RWPE2 (cell line): ENCODE results near the gene CASQ1.

ENCODE experiments used
- ATAC-seq: fragments of 200-7000 bp; cut with Tn5 transposase; 3 replicates; pipeline ENCODE4 v1.9.1; 2021; ENCODE audit warnings: low read depth
- DNase-seq: peaks from one replicate; pipeline ENCODE4 v3.0.0-alpha.2; 2020; ENCODE audit warnings: low spot score
- H3K27ac ChIP-seq: fragments of 450-650 bp; 2 replicates; pipeline ENCODE4 v1.5.1; 2017; ENCODE audit warnings: mild to moderate bottlenecking; ENCODE audit not compliant: poor library complexity, severe bottlenecking
- H3K27me3 ChIP-seq: fragments of 250-450 bp; sonication (Bioruptor Pico); 2 replicates; pipeline ENCODE4 v1.5.1; 2021; ENCODE audit warnings: mild to moderate bottlenecking, moderate library complexity; ENCODE audit not compliant: insufficient read depth, poor library complexity, severe bottlenecking
- H3K36me3 ChIP-seq: fragments of 250-450 bp; sonication (Bioruptor Pico); 2 replicates; pipeline ENCODE4 v1.5.1; 2020; ENCODE audit warnings: low read depth, mild to moderate bottlenecking, moderate library complexity
- H3K4me1 ChIP-seq: fragments of 250-450 bp; sonication (Bioruptor Pico); 2 replicates; pipeline ENCODE4 v1.5.1; 2021; ENCODE audit warnings: mild to moderate bottlenecking, moderate library complexity; ENCODE audit not compliant: insufficient read depth, poor library complexity, severe bottlenecking
- H3K4me3 ChIP-seq: fragments of 250-450 bp; sonication (Bioruptor Pico); 2 replicates; pipeline ENCODE4 v1.5.1; 2021; ENCODE audit warnings: mild to moderate bottlenecking, moderate library complexity; ENCODE audit not compliant: severe bottlenecking
- H3K9me3 ChIP-seq: fragments of 250-450 bp; sonication (Bioruptor Pico); 2 replicates; pipeline ENCODE4 v1.5.1; 2021; ENCODE audit warnings: mild to moderate bottlenecking, moderate library complexity; ENCODE audit not compliant: severe bottlenecking
- CTCF ChIP-seq: fragments of 450-650 bp; IDR thresholded peaks from one replicate; pipeline ENCODE4 v1.5.1; 2017; ENCODE audit warnings: mild to moderate bottlenecking, moderate library complexity; ENCODE audit not compliant: poor library complexity, severe bottlenecking

The CASQ1 gene

DNA sequence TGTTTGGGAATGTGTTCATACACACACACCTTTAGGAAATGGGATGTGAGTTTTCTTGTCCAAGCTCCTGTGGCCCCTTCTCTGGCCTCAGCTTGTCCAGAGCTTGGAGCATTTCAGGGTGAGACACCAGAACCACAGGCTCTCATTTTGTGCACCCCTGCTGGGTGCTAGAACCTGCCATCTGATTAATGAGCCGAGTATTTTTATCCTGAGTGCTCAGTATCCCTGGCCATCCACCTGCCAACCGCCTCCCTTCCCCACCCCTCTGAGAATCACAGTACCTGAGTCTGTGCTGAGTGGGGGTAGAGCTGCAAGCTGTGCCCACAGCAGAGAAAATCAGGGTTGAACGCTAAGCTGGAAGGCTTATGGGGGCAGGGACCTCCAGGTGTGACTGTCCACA is 1.4 kb downstream of the CASQ1 start:
- Histone ChIP-seq H3K9me3 (no peaks in the 10 kb centered on the region), H3K4me3 (no peak overlapping the region), H3K36me3 (no peaks in the 10 kb centered on the region), H3K4me1 (no peaks in the 10 kb centered on the region), H3K27me3 (no peaks in the 10 kb centered on the region), H3K27ac (no peak overlapping the region)
- no peak for ATAC-seq
- no peak for TF ChIP-seq CTCF
- DNase-seq, result no peak

- Histone ChIP-seq H3K36me3 (no peaks in the 10 kb centered on the region), H3K9me3 (no peaks in the 10 kb centered on the region), H3K4me3 (no peak overlapping the region), H3K27me3 (no peaks in the 10 kb centered on the region), H3K27ac (no peak overlapping the region), H3K4me1 (no peaks in the 10 kb centered on the region)
- TF ChIP-seq CTCF, result no peak
- no peak for DNase-seq
- ATAC-seq, result no peak
Measured at GRCh38 chr1:160192234-160192633, 1.9 kb downstream of the CASQ1 start.

GRCh38 chr1:160193091-160193819 is 2.9 kb downstream of the CASQ1 start:
- TF ChIP-seq CTCF, result peak; percentile 91
- Histone ChIP-seq H3K36me3 (no peaks in the 10 kb centered on the region), H3K27me3 (no peaks in the 10 kb centered on the region), H3K4me1 (no peaks in the 10 kb centered on the region), H3K4me3 (no peak overlapping the region), H3K9me3 (no peaks in the 10 kb centered on the region), H3K27ac (no peak overlapping the region)
- ATAC-seq (peak; percentile 82), DNase-seq (peak; percentile 75)

- TF ChIP-seq CTCF, result no peak
- Histone ChIP-seq H3K27ac (no peak overlapping the region), H3K4me1 (no peaks in the 10 kb centered on the region), H3K9me3 (no peaks in the 10 kb centered on the region), H3K36me3 (no peaks in the 10 kb centered on the region), H3K4me3 (no peak overlapping the region), H3K27me3 (no peaks in the 10 kb centered on the region)
- ATAC-seq, result no peak
- DNase-seq, result no peak
Measured at GRCh38 chr1:160193832-160194736, 3.7 kb downstream of the CASQ1 start.
